H9 (cell line): ENCODE measurements around the gene C15orf61. TPM values are rescaled to one million over a fixed set of nuclear protein-coding genes. Genes with fewer than 3 reads are reported as not detected.

Experiments used
- DNase-seq: peaks from one replicate; pipeline ENCODE4 v3.0.0-alpha.2; 2017
- H2AFZ ChIP-seq: one replicate; pipeline ENCODE4 v1.6.1; 2013; ENCODE audit warnings: mild to moderate bottlenecking, low read length, control low read depth, moderate library complexity
- H2AK5ac ChIP-seq: 2 replicates; pipeline ENCODE4 v1.6.1; 2013; ENCODE audit warnings: low read length, control low read depth, mixed read lengths; ENCODE audit not compliant: insufficient read length
- H2BK120ac ChIP-seq: one replicate; pipeline ENCODE4 v1.6.1; 2013; ENCODE audit warnings: low read depth, mild to moderate bottlenecking, low read length, control low read depth, inconsistent platforms; ENCODE audit not compliant: poor library complexity, severe bottlenecking
- H2BK12ac ChIP-seq: 2 replicates; pipeline ENCODE4 v1.6.1; 2013; ENCODE audit warnings: low read length, control low read depth, mixed read lengths, low read depth; ENCODE audit not compliant: insufficient read length
- H2BK15ac ChIP-seq: 2 replicates; pipeline ENCODE4 v1.6.1; 2013; ENCODE audit warnings: low read depth, low read length, control low read depth
- H2BK20ac ChIP-seq: one replicate; pipeline ENCODE4 v1.6.1; 2013; ENCODE audit warnings: low read depth, mild to moderate bottlenecking, low read length, control low read depth, inconsistent platforms; ENCODE audit not compliant: poor library complexity, severe bottlenecking
- H2BK5ac ChIP-seq: 2 replicates; pipeline ENCODE4 v1.6.1; 2013; ENCODE audit warnings: low read length, control low read depth, mixed read lengths; ENCODE audit not compliant: insufficient read length
- H3K14ac ChIP-seq: 2 replicates; pipeline ENCODE4 v1.6.1; 2013; ENCODE audit warnings: low read length, control low read depth; ENCODE audit not compliant: insufficient read depth
- H3K18ac ChIP-seq: 2 replicates; pipeline ENCODE4 v1.6.1; 2013; ENCODE audit warnings: low read depth, mild to moderate bottlenecking, mixed read lengths, low read length, control low read depth; ENCODE audit not compliant: insufficient read length
- H3K23ac ChIP-seq: 2 replicates; pipeline ENCODE4 v1.6.1; 2013; ENCODE audit warnings: low read length, control low read depth, mixed read lengths, low read depth; ENCODE audit not compliant: insufficient read length
- H3K23me2 ChIP-seq: 2 replicates; pipeline ENCODE4 v1.6.1; 2013; ENCODE audit warnings: low read depth, mild to moderate bottlenecking, mixed read lengths, low read length, control low read depth; ENCODE audit not compliant: insufficient read length, poor library complexity, severe bottlenecking
- H3K27ac ChIP-seq: 2 replicates; pipeline ENCODE4 v1.5.1; 2013; ENCODE audit warnings: low read length, control low read depth, mixed read lengths, low read depth; ENCODE audit not compliant: insufficient read length
- H3K27me3 ChIP-seq: 2 replicates; pipeline ENCODE4 v1.6.1; 2013; ENCODE audit warnings: low read length, control low read depth, inconsistent platforms; ENCODE audit not compliant: insufficient read depth
- H3K4ac ChIP-seq: 2 replicates; pipeline ENCODE4 v1.6.1; 2013; ENCODE audit warnings: low read depth, mild to moderate bottlenecking, control low read depth, inconsistent platforms, low read length, moderate library complexity
- H3K4me1 ChIP-seq: 2 replicates; pipeline ENCODE4 v1.6.1; 2013; ENCODE audit warnings: low read length, control low read depth, inconsistent platforms; ENCODE audit not compliant: insufficient read depth
- H3K4me2 ChIP-seq: 2 replicates; pipeline ENCODE4 v1.6.1; 2013; ENCODE audit warnings: low read length, control low read depth, mixed read lengths; ENCODE audit not compliant: insufficient read length, insufficient read depth
- H3K56ac ChIP-seq: 2 replicates; pipeline ENCODE4 v1.6.1; 2013; ENCODE audit warnings: low read depth, mild to moderate bottlenecking, mixed read lengths, low read length, control low read depth; ENCODE audit not compliant: insufficient read length
- H3K79me1 ChIP-seq: 2 replicates; pipeline ENCODE4 v1.6.1; 2013; ENCODE audit warnings: low read depth, mild to moderate bottlenecking, moderate library complexity, low read length, control low read depth, inconsistent platforms; ENCODE audit not compliant: insufficient read depth, poor library complexity, severe bottlenecking
- H3K79me2 ChIP-seq: 2 replicates; pipeline ENCODE4 v1.6.1; 2013; ENCODE audit warnings: low read length, control low read depth, inconsistent platforms; ENCODE audit not compliant: insufficient read depth
- H3K9ac ChIP-seq: 2 replicates; pipeline ENCODE4 v1.6.1; 2013; ENCODE audit warnings: low read length, control low read depth, mixed read lengths; ENCODE audit not compliant: insufficient read length; ENCODE audit errors: extremely low read depth
- H3K9me3 ChIP-seq: one replicate; pipeline ENCODE4 v1.6.1; 2013; ENCODE audit warnings: low read depth, low read length, inconsistent platforms; ENCODE audit not compliant: control insufficient read depth
- H3T11ph ChIP-seq: one replicate; pipeline ENCODE4 v1.6.1; 2013; ENCODE audit warnings: mild to moderate bottlenecking, low read length, control low read depth, inconsistent platforms
- H4K20me1 ChIP-seq: one replicate; pipeline ENCODE4 v1.6.1; 2013; ENCODE audit not compliant: control insufficient read depth, insufficient read length, insufficient read depth
- H4K5ac ChIP-seq: 2 replicates; pipeline ENCODE4 v1.6.1; 2013; ENCODE audit warnings: low read depth, mild to moderate bottlenecking, mixed read lengths, low read length, control low read depth; ENCODE audit not compliant: insufficient read length
- H4K8ac ChIP-seq: replicated peaks from 2 replicates; pipeline ENCODE4 v1.6.1; 2013; ENCODE audit warnings: low read length, control low read depth, mixed read lengths, low read depth; ENCODE audit not compliant: insufficient read length
- H4K91ac ChIP-seq: 2 replicates; pipeline ENCODE4 v1.6.1; 2013; ENCODE audit warnings: low read depth, mild to moderate bottlenecking, moderate library complexity, mixed read lengths, low read length, control low read depth; ENCODE audit not compliant: insufficient read length
- H3K27ac Mint-ChIP-seq, 3 experiments: 2 replicates in 2 of 3; 3 replicates in 1 of 3; pipeline ENCODE4 v1.8.0; 2020 to 2021; ENCODE audit warnings: mixed read lengths in 3 of 3, mild to moderate bottlenecking in 1 of 3, moderate library complexity in 1 of 3
- H3K27me3 Mint-ChIP-seq: 2 replicates; pipeline ENCODE4 v1.8.0; 2021; ENCODE audit warnings: low read depth, mild to moderate bottlenecking, moderate library complexity, mixed read lengths
- H3K36me3 Mint-ChIP-seq, 3 experiments: 2 replicates in 2 of 3; 3 replicates in 1 of 3; pipeline ENCODE4 v1.8.0; 2020 to 2021; ENCODE audit warnings: low read depth in 3 of 3, mixed read lengths in 3 of 3; ENCODE audit not compliant: insufficient read depth in 1 of 3
- H3K4me1 Mint-ChIP-seq, 2 experiments: 2 replicates each; pipeline ENCODE4 v1.8.0; 2020; ENCODE audit warnings: mixed read lengths in 2 of 2
- H3K4me3 Mint-ChIP-seq, 2 experiments: 2 replicates in 1 of 2; 3 replicates in 1 of 2; pipeline ENCODE4 v1.8.0; 2020 to 2021; ENCODE audit warnings: mild to moderate bottlenecking in 2 of 2, mixed read lengths in 2 of 2, moderate library complexity in 1 of 2
- H3K9me3 Mint-ChIP-seq, 2 experiments: 2 replicates in 1 of 2; 3 replicates in 1 of 2; pipeline ENCODE4 v1.8.0; 2020; ENCODE audit warnings: mild to moderate bottlenecking in 2 of 2, mixed read lengths in 2 of 2, moderate library complexity in 1 of 2
- WGBS: extraction: QIAGEN DNeasy Blood & Tissue Kit; methylation state at CpG from one replicate; pipeline ENCODE4 v1.1.7; 2013; ENCODE audit warnings: missing lambda C conversion rate, low lambda C conversion rate, mixed read lengths; ENCODE audit not compliant: insufficient read length; ENCODE audit errors: extremely low coverage; 5-methylcytosine and 5-hydroxymethylcytosine counted together
- total RNA-seq: library from RNA; stranded (reverse); gene quantifications from 2 replicates; pipeline ENCODE4 v1.2.1, GENCODE V29; 2021
- TF ChIP-seq, protein P1 (sequence below): fragments of 200-600 bp; sonication (generic); conservative IDR thresholded peaks from 3 replicates; pipeline ENCODE4 v1.8.0; 2021; ENCODE audit warnings: antibody characterized with exemption, mild to moderate bottlenecking

Gene C15orf61
- total RNA-seq, 1 experiment from 2014 or later = 2.6 TPM

GRCh38 chr15:67547836-67548235 is 26.9 kb downstream of the C15orf61 start:
- peaks cover 4% of the 10 kb centered on the region; the same call in 1 of the 2 replicates for H3K4me1 ChIP-seq
- H3K9ac ChIP-seq = no peak overlapping the region
- H3K4me2 ChIP-seq = no peak overlapping the region

More at GRCh38 chr15:67547836-67548235, 26.9 kb downstream of the C15orf61 start:
- no peaks in the 10 kb centered on the region for H4K20me1 ChIP-seq
- no peak overlapping the region for H2BK12ac ChIP-seq
- no peak overlapping the region for H2AK5ac ChIP-seq
- H3K14ac ChIP-seq = no peak overlapping the region
- H3K56ac ChIP-seq = no peak overlapping the region
- no peaks in the 10 kb centered on the region for H3K79me1 ChIP-seq
- TF ChIP-seq, protein P1, sequence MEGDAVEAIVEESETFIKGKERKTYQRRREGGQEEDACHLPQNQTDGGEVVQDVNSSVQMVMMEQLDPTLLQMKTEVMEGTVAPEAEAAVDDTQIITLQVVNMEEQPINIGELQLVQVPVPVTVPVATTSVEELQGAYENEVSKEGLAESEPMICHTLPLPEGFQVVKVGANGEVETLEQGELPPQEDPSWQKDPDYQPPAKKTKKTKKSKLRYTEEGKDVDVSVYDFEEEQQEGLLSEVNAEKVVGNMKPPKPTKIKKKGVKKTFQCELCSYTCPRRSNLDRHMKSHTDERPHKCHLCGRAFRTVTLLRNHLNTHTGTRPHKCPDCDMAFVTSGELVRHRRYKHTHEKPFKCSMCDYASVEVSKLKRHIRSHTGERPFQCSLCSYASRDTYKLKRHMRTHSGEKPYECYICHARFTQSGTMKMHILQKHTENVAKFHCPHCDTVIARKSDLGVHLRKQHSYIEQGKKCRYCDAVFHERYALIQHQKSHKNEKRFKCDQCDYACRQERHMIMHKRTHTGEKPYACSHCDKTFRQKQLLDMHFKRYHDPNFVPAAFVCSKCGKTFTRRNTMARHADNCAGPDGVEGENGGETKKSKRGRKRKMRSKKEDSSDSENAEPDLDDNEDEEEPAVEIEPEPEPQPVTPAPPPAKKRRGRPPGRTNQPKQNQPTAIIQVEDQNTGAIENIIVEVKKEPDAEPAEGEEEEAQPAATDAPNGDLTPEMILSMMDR = no peak
- H3T11ph ChIP-seq = no peak overlapping the region
- no peak overlapping the region for H2AFZ ChIP-seq
- Mint-ChIP-seq H3K9me3 (no peaks in the 10 kb centered on the region), H3K27ac (peak overlapping the region in 2 of 3 experiments; percentile 31 to 49; a peak in 4 of 7 replicates), H3K27me3 (no peaks in the 10 kb centered on the region), H3K4me1 (peaks cover 28 to 29% of the 10 kb centered on the region in 2 experiments), H3K36me3 (peaks cover 0 to 23% (median 13%) of the 10 kb centered on the region in 3 experiments; a peak in 4 of 7 replicates), H3K4me3 (no peak overlapping the region)
- H3K18ac ChIP-seq = no peak overlapping the region
- H2BK20ac ChIP-seq = no peak overlapping the region
- H3K23me2 ChIP-seq = peaks cover 5% of the 10 kb centered on the region
- H2BK5ac ChIP-seq = no peak overlapping the region
- no peak overlapping the region for H2BK15ac ChIP-seq
- no peak overlapping the region for H4K8ac ChIP-seq
- no peak overlapping the region for H3K4ac ChIP-seq
- H3K27me3 ChIP-seq = no peaks in the 10 kb centered on the region; the same call in 1 of the 2 replicates
- H3K79me2 ChIP-seq = no peaks in the 10 kb centered on the region
- no peak overlapping the region for H3K23ac ChIP-seq
- H4K91ac ChIP-seq = no peak overlapping the region
- no CpG with 5 or more reads among the region's 3 CpGs for WGBS
- DNase-seq = no peak
- no peak overlapping the region for H3K27ac ChIP-seq
- no peaks in the 10 kb centered on the region for H3K9me3 ChIP-seq
- no peak overlapping the region for H4K5ac ChIP-seq
- no peak overlapping the region for H2BK120ac ChIP-seq
